AG08395 (cell line): Measurements from ENCODE around the gene SCAF8.
"Not testable (repeated sequence)": the region's sequence is repeated elsewhere in the genome, so short reads cannot be mapped to it uniquely, and the experiment has no call there.

Source experiments
- DNase-seq: peaks from one replicate; pipeline ENCODE4 v3.0.0; 2012; ENCODE audit warnings: mixed read lengths, low spot score

SCAF8 gene, protein sequence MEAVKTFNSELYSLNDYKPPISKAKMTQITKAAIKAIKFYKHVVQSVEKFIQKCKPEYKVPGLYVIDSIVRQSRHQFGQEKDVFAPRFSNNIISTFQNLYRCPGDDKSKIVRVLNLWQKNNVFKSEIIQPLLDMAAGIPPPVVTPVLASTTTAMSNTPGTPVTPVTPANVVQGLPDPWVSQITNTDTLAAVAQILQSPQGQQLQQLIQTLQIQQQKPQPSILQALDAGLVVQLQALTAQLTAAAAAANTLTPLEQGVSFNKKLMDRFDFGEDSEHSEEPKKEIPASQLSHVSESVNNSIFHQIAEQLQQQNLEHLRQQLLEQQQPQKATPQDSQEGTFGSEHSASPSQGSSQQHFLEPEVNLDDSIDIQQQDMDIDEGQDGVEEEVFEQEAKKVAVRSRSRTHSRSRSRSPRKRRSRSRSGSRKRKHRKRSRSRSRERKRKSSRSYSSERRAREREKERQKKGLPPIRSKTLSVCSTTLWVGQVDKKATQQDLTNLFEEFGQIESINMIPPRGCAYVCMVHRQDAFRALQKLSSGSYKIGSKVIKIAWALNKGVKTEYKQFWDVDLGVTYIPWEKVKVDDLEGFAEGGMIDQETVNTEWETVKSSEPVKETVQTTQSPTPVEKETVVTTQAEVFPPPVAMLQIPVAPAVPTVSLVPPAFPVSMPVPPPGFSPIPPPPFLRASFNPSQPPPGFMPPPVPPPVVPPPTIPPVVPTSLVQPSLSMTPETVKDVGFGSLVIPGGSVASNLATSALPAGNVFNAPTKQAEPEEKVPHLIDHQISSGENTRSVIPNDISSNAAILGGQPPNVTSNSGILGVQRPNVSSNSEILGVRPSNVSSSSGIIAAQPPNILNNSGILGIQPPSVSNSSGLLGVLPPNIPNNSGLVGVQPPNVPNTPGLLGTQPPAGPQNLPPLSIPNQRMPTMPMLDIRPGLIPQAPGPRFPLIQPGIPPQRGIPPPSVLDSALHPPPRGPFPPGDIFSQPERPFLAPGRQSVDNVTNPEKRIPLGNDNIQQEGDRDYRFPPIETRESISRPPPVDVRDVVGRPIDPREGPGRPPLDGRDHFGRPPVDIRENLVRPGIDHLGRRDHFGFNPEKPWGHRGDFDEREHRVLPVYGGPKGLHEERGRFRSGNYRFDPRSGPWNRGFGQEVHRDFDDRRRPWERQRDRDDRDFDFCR (N-terminal part only)

DNA sequence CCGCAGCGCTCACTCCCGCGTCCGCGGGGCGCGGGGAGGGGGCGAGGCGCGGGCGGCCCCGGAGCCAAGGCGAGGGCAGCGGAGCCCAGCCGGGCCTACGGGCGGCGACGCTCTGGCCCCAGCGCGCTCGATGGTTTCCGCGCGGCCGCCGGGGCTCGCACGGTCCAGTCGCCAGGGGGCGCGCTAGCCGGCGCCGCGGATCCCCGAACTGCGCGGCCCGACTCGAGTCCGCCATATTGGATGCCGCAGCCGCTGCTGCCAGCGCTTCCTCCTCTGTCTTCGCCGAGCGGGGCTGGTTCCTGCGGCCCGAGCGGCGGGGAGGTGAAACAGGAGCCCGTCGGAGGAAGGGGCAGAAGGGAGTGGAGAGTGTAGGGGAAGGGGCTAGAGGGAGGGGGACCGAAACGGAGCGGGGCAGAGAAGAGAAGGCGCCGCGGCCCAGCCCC is at the start of gene SCAF8:
TSS of gene SCAF8 (plus strand) at position 234 of the 443 bp plus-strand sequence. CDS start 485 bp downstream, outside the sequence.
- peak; percentile 82 for DNase-seq

DNA sequence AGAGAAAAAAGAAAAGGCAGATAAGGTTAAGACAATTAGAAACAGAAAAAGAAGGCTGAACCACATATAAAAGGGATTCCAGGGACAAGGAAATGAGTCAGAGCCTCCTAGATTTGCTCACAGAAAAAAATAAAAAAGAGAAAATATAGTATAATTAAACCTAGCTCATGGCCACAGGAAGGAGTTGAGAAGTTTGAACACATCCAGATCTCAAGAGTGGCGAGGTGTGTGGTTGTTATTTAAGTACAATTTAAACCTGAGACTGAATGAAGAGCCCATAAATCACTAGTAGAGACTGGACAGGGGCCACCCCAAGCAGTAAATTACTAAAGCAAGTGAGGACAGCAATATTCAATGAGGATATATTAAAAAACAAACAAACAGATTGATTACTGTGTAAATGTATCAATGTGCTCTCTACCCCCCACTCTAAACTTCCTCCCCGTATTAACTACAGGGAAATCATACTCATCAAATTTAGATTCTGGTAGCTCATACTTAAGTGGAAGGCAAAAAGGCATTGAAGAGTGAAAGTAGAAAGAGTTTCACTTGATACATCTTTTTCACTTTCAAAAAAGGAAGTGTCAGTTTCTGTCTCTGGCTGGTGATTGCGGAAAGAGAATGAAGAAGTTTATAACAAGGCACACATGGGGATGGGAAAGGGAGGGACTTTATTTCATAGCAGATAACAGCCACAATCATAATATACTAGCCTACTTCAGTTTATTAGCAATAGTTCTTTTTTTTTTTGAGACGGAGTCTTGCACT is 49.3 kb upstream of the SCAF8 start:
- DNase-seq: peak; percentile 57

DNA sequence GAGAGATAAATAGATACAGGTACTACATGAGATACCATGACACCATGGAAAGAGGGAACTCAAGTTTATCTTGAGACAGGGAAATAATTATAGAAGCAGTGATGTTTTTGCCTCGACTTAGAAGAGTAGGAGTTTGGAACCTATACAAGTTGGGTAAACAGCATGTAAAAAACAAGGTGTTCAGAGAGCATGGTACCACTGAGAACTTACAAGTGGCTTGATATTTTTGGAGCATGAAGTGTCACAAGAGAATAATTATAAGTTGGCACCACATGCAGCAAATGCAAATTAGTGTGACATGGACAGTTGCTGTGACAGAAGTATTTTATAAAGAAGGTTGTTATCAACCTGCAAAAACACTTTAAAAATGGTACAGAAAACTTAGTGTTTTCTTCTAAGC is 47.1 kb upstream of the SCAF8 start:
- DNase-seq: no peak

DNA sequence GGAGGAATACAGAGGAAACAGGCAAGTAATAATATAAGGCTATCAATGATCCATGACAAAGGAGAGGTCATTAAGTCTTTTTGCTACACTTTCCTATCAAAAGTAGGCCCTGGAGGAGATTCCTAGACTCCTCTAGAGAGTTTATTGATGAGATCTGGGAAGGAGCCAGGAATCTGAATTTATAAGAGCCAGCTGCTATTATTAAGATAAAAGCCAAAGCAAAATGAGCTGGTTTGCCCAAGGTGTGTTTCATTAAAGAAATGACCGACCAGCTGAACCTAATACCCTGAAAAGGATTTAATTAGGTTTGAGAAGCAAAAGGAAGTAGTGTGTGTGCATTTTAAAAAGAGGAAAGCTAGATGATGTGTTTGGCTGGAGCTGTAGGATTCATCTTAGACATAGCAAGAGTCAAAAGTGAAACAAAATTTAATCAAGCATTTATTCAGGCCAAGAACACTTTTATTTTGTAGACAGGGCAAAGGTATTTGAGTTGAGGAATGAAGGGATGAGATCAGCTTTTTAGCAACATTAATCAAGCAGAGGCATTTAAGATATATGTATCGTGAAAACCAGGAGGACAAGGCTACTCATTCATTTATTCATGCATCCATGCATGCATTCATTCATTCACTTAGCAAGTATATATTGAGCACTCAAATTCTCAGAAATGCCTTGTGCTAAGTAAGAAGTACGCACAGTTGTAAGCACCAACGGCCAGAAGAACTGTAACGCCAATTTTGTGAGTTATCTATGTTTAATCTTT is 43.5 kb upstream of the SCAF8 start:
- DNase-seq: no peak

DNA sequence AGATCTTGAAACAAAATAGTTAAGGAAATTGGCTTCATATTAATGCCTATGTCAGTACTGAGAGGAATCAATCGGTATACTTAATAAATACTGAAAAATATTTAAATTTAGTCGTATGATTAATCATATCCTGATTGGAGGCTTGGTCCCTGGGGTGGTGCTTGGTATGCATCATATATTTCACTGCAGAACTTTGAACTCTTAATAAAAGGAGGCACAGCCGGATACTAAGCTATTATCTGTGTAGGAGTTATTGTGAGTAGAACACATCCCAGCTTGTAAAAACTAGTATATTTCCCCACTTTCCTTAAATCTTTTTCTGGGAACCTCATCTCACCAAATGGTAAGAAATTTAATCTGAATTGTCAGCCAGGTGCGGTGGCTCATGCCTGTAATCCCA is 42.4 kb upstream of the SCAF8 start:
- no peak for DNase-seq

DNA sequence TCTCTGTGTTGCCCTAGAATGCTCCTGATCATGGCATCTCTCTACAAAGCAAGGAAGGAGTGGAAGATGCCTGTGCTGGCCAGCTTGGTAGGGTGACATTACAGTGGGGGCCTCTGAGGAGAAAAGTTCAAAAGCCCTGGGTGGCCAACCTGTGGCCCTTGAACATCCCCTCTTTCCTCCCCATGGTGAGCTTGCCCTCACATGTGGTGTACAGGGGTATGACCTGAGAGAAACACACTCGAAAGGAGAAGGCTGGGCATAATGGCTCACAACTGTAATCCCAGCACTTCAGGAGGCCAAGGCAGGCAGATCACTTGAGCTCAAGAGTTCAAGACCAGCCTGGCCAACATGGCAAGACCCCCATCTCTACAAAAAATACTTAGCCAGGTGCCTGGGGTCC is 36.6 kb upstream of the SCAF8 start:
- no peak for DNase-seq

DNA sequence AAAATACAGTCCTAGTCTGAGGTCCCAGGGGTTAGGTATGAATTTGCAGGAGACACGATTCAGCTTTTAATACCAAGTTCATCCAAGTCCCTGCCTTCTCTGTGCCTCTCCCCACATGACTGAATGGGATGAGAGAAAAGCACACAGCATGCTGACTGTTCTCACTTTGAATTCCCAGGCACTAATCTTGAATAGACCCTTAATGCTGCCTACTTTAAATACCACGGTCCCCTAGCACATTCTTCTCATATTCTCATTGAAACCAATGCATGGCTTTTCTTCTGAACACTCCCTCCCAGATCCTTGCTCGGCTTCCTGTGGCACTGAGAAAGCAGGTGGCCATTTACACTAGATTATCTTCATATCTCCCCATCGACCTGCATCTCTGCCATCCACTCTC is 30.1 kb upstream of the SCAF8 start:
- no peak for DNase-seq

DNA sequence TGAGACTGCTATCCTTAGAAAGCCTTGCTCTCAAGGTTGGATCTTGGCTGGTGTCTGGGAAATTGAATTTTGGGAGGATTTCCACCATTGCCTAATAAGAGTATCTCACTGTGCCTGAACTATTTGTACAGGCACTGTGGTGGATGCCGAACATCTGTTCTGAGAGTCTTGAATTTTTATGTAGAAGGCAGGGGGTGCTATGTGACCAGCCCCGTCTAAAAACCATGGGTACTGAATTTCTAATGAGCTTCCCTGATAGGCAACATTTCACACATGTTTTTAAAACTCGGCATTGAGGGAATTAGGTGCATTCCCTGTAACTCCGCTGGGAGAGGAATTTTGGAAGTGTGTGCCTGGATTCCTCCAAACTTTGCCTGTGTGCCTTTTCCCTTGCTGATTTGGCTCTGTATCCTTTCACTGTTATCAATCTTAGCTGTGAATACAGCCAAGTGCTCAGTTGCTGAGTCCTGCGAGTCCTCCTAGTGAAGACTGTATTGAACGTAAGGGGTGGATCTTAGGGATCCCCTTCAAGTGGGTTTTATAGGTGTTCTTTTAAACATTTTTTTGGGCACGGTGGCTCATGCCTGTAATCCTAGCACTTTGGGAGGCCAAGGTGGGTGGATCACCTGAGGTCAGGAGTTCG is 27.6 kb upstream of the SCAF8 start:
- DNase-seq: no peak

DNA sequence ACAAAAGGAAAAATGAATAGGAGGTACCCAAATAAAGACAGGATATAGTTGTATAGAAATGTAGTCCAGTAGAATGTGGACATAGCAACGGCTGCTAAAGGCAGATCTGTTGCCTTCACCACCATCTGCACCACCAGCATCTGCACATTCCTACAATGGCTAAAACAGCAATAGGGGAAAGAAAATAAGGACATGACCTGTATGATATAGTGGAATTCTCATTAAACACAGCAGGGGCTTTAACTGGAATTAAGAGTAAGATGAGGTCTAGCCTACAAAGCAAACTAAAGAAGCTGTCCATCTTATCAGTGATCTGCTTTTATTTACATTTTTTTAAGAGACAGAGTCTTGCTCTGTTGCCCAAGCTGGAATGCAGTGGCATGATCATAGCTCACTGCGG is 26.8 kb upstream of the SCAF8 start:
- DNase-seq: no peak

DNA sequence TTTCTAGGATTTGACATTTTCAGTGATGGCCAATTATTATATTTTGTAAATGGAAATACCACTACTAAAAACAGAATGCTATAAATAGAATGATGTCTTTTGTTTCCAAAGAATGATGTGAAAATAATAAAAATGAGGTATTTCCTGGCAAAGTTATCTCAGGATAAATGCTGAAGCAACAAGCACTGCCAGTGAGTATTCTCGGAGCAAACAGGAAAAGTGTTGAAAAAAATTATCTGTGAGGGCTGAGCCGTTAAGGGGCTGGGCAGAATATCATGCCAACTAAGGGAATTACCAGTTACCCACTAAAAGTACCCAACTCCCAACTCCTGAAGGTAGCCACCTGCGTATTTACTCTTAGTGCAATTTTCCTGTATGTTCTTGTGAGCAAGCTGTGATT is 23.6 kb upstream of the SCAF8 start:
- no peak for DNase-seq

DNA sequence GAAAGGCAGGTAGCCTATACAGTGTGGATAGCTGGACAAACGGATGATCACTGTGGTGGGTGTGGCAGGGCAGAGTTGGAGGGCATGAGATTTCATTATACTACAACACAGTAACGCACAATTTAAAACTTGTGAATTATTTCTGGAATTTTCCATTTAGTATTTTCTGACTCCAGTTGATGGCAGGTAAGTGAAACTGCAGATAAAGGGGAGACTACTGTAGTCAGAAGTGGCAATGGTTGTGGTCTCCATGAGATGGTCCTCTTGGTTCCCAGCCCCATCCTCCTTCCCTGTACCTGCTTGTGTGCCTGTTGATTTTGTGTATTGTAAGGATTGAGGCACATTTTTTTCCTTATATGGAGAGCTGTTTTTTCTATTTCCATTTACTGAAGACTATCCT is 22.5 kb upstream of the SCAF8 start:
- no peak for DNase-seq

DNA sequence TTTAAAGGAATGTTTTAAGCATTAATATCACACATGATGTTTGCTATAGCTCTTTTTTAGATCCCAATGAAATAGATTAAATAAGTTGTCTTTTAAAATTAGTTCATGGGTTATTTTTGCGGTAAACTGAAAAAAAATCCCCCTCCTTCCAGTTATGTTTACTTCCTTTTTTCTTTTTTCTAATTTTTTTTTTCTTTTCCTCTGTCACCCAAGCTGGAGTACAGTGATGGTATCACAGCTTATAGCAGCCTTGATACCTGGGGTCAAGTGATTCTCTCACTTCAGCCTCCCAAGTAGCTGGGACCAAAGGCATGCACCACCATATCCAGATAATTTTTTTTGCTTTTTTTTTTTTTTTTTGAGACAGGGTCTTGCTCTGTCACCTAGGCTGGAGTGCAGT is 17.8 kb upstream of the SCAF8 start:
- DNase-seq: no peak

DNA sequence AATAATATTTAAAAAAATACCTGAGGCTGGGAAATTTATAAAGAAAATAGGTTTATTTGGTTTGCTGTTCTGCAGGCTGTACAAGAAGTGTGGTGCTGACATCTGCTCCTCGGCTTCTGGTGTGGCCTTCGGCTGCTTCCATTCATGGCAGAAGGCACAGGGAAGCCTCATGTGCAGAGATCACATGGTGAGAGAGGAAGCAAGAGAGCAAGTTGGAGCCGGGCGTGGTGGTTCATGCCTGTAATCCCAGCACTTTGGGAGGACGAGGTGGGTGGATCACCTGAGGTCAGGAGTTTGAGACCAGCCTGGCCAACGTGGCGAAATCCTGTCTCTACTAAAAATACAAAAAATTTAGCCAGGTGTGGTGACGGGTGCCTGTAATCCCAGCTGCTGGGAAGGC is 16.9 kb upstream of the SCAF8 start:
- DNase-seq: not testable (repeated sequence)

DNA sequence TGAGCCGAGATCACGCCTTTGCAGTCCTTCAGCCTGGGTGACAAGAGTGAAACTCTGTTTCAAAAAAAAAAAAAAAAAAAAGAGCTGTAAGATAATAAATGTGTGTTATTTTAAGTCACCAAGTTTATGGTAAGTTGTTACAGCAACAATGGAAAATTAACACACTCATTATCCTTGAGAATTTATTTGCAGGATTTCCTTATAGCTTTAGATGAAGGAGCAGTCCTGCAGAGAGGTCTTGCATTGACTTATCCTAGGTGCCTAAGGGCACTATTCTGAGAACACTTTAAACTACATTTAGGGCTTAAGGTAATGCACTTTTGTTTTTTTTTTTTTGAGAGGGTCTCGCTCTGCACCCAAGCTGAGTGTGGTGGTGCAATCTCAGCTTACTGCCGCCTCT is 13.8 kb upstream of the SCAF8 start:
- DNase-seq: no peak

DNA sequence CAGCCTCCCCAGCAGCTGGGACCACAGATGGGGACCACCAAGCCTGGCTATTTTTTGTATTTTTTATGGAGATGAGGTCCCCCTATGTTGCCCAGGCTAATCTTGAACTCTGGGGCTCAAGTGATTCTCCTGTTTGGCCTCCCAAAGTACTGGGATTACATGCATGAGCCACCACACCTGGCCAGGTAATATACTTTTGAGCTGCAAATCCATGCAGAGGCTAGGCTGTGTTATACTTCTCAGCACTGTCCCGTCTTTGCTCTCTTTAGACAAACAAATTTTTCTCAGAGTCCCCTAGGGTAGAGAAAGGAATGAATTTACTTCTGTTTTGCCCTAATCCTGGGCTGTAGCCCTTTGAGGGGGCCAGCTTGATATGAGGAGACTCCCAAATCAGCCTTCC is 13.4 kb upstream of the SCAF8 start:
- no peak for DNase-seq

DNA sequence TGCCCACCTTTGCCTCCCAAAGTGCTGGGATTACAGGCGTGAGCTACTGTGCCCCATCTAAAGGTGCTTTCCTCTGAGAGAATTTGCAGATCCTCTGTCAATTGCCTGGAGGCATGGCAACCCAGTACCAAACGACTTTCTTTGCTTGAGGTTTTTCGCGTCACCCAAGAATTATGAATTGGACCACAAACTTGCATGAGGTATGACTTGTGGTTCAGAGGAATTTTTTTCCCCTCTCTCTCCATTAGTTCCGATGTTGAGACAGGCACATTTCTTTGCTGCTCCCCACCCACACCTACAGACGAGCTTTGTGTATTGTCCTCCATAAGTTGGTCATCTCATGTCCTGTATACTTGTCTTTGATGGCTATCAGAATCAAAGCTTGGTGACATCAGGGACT is 11.8 kb upstream of the SCAF8 start:
- peak; percentile 37 for DNase-seq

DNA sequence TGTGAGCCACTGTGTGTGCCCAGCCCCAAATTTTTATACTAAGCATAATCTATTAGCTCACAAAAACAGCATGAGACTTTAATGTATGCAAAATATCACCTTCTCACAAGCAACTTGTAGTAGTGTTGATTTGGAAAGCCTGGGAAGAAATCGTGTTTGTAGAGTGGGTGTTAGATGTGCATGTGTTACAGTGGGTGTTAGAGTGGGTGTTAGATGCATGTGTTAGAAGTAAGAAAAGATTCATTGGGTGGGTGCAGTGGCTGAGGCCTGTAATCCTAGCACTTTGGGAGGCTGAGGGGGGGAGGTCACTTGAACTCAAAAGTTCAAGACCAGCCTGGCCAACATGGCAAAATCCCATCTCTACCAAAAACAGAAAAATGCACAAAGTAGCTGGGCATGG is 6.3 kb upstream of the SCAF8 start:
- DNase-seq: no peak

DNA sequence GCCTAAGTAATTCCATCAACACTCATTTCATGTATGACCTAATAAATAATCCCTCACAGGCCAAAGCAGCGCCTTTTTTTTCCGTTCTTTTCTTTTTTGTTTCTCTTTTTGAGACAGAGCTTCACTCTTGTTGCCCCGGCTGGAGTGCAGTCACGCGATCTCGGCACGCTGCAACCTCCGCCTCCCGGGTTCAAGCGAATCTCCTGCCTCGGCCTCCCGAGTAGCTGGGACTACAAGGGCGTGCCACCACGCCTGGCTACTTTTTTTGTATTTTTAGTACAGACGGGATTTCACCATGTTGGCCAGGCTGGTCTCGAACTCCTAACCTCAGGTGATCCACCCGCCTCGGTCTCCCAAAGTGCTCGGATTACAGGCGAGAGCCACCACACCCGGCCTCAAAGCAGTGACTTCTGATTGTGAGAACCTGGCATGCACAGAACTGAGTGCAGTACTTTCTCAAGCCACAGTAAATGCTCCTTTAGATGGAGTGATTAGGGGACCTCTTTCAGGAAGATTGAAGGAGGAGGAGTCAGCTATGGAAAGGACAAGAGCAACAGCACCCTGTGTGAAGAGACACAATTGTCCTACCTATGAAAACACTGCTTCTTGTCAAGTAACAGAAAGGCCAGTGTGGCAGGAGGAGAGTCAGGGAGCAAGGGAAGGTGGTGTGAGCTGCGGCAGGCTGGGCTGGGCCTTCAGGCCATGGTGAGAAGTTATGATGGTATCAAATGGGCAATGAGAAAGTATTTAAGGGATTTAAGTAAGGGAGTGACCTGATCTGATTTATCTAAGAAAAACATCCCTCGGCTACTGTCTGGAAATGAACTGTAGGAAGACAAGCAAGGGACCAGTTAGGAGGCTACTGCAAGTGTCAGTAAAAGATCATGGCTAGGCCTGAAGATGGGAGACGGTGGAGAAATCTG is 1.7 kb upstream of the SCAF8 start:
- DNase-seq: no peak

DNA sequence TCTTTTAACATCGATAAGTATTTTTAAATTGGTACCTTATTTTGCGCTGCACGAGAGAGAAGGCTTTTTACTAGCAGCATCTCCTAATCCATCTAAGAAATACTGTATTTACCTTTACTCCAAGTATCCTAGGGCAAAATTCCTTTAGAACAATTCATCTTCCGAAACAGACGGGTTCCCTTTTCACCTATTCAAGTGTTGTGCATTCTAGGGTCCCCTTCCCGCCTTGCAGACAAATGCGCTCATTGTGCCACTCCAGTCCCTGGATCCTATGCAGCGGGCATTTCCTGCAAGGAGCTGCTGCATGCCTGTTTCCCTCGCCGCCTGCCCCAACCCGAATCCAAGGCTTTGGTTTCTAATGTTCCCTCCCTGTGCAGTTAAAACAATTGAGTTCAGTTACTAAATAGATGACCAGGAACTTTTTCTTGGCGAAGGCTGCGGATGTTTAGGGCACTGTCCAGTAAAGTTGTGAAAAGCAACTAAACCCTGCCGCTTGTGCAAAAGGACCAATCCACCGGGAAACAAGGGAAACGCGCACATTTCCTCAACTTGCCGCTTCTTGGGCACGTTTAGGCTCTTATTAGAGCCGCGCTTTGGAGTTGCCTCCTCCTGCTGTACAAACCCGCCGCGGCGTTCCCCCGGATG is 556 bp upstream of the SCAF8 start:
- DNase-seq: peak; percentile 21
